IMR-90 (cell line): ENCODE results near the gene GABRB2. TPM values are rescaled to one million over a fixed set of nuclear protein-coding genes. Genes with fewer than 3 reads are reported as not detected.

ENCODE experiments used
- ATAC-seq: fragments of 200-7000 bp; cut with Tn5 transposase; 2 replicates; pipeline ENCODE4 v1.9.1; 2020; ENCODE audit warnings: low read depth, mild to moderate bottlenecking, moderate library complexity
- BruUV-seq: library from RNA; stranded (reverse); fragments of 400-500 nt; replicated peaks from 2 replicates; lab custom pipeline; 2021; lab: Mats Ljungman, UMichigan
- CTCF ChIA-PET: fragments of 300-600 bp; formaldehyde crosslinking; extraction: SDS; loops from one replicate; lab custom pipeline; 2021; ENCODE audit warnings: antibody characterized with exemption; lab: Yijun Ruan, JAX
- POLR2A ChIA-PET: fragments of 300-600 bp; sonication (Branson Sonifier 250); formaldehyde crosslinking; loops from one replicate; lab custom pipeline; 2022; ENCODE audit warnings: antibody characterized with exemption; ENCODE audit not compliant: unreplicated experiment; lab: Charles Lee
- DNase-seq: peaks from one replicate; pipeline ENCODE4 v3.0.0; 2013
- H2AFZ ChIP-seq: replicated peaks from 2 replicates; pipeline ENCODE3; 2013; ENCODE audit warnings: low read length, mild to moderate bottlenecking; ENCODE audit not compliant: poor library complexity
- H2AK5ac ChIP-seq: 2 replicates; pipeline ENCODE4 v1.6.1; 2013; ENCODE audit warnings: low read depth, low read length, inconsistent platforms
- H2AK9ac ChIP-seq: replicated peaks from 2 replicates; pipeline ENCODE3; 2013; ENCODE audit warnings: mild to moderate bottlenecking, low read depth, low read length, moderate library complexity; ENCODE audit not compliant: poor library complexity
- H2BK120ac ChIP-seq: 2 replicates; pipeline ENCODE4 v1.6.1; 2013; ENCODE audit warnings: low read depth, low read length, inconsistent platforms
- H2BK15ac ChIP-seq: 3 replicates; pipeline ENCODE4 v1.6.1; 2013; ENCODE audit warnings: low read depth, low read length, inconsistent platforms
- H2BK20ac ChIP-seq: 2 replicates; pipeline ENCODE4 v1.6.1; 2013; ENCODE audit warnings: low read depth, mild to moderate bottlenecking, inconsistent platforms, low read length, moderate library complexity
- H2BK5ac ChIP-seq: 2 replicates; pipeline ENCODE4 v1.6.1; 2013; ENCODE audit warnings: mild to moderate bottlenecking, low read depth, low read length, inconsistent platforms; ENCODE audit not compliant: poor library complexity, severe bottlenecking
- H3K14ac ChIP-seq: replicated peaks from 2 replicates; pipeline ENCODE4 v1.6.1; 2013; ENCODE audit warnings: low read depth, low read length, inconsistent platforms
- H3K18ac ChIP-seq: 2 replicates; pipeline ENCODE4 v1.6.1; 2013; ENCODE audit warnings: low read depth, low read length, control low read depth
- H3K23ac ChIP-seq: 2 replicates; pipeline ENCODE4 v1.6.1; 2013; ENCODE audit warnings: low read depth, low read length, inconsistent platforms
- H3K27ac ChIP-seq: 2 replicates; pipeline ENCODE4 v1.5.1; 2013; ENCODE audit warnings: mild to moderate bottlenecking, control low read depth, low read length; ENCODE audit not compliant: insufficient read depth
- H3K27me3 ChIP-seq: 2 replicates; pipeline ENCODE4 v1.6.1; 2013; ENCODE audit warnings: low read length; ENCODE audit not compliant: control insufficient read depth, insufficient read depth
- H3K36me3 ChIP-seq: 2 replicates; pipeline ENCODE4 v1.6.1; 2013; ENCODE audit warnings: low read length, mixed read lengths; ENCODE audit not compliant: control insufficient read depth, insufficient read depth
- H3K4ac ChIP-seq: 2 replicates; pipeline ENCODE4 v1.6.1; 2013; ENCODE audit warnings: low read depth, low read length, inconsistent platforms
- H3K4me1 ChIP-seq: 2 replicates; pipeline ENCODE4 v1.6.1; 2013; ENCODE audit warnings: low read length, mixed read lengths; ENCODE audit not compliant: control insufficient read depth, insufficient read depth
- H3K4me2 ChIP-seq: 2 replicates; pipeline ENCODE4 v1.6.1; 2013; ENCODE audit warnings: low read depth, mild to moderate bottlenecking, control low read depth, low read length, moderate library complexity
- H3K4me3 ChIP-seq: 2 replicates; pipeline ENCODE4 v1.5.1; 2013; ENCODE audit warnings: low read depth, mild to moderate bottlenecking, control low read depth, low read length, moderate library complexity; ENCODE audit not compliant: insufficient read depth
- H3K56ac ChIP-seq: 2 replicates; pipeline ENCODE4 v1.6.1; 2013; ENCODE audit warnings: low read length, inconsistent platforms; ENCODE audit not compliant: insufficient read depth; ENCODE audit errors: extremely low read depth
- H3K79me1 ChIP-seq, 2 experiments: 2 replicates each; pipeline ENCODE4 v1.6.1; 2013; ENCODE audit warnings: low read length in 2 of 2, inconsistent platforms in 1 of 2, low read depth in 1 of 2
- H3K9ac ChIP-seq: 2 replicates; pipeline ENCODE4 v1.6.1; 2013; ENCODE audit warnings: low read depth, low read length, control low read depth
- H3K9me1 ChIP-seq: 2 replicates; pipeline ENCODE4 v1.6.1; 2013; ENCODE audit warnings: low read length, inconsistent platforms; ENCODE audit not compliant: insufficient read depth
- H3K9me3 ChIP-seq: 2 replicates; pipeline ENCODE4 v1.6.1; 2013; ENCODE audit warnings: low read length; ENCODE audit not compliant: control insufficient read depth, insufficient read depth
- H4K20me1 ChIP-seq: 2 replicates; pipeline ENCODE4 v1.6.1; 2013; ENCODE audit warnings: low read length, inconsistent platforms; ENCODE audit not compliant: insufficient read depth
- H4K5ac ChIP-seq: 2 replicates; pipeline ENCODE4 v1.6.1; 2013; ENCODE audit warnings: mild to moderate bottlenecking, low read depth, low read length, control low read depth
- H4K8ac ChIP-seq, 2 experiments: 2 replicates each; pipeline ENCODE4 v1.6.1; 2013; ENCODE audit warnings: low read depth in 2 of 2, low read length in 2 of 2, control low read depth in 1 of 2, inconsistent platforms in 1 of 2
- H4K91ac ChIP-seq: 2 replicates; pipeline ENCODE4 v1.6.1; 2013; ENCODE audit warnings: low read depth, low read length, inconsistent platforms; ENCODE audit not compliant: insufficient read depth
- CEBPB ChIP-seq: IDR thresholded peaks from 2 replicates; pipeline ENCODE4 v1.6.1; 2012; ENCODE audit warnings: low read depth, low read length, improper control_type of control experiment
- MAZ ChIP-seq: IDR thresholded peaks from 2 replicates; pipeline ENCODE4 v1.6.1; 2012; ENCODE audit warnings: low read depth, mild to moderate bottlenecking, low read length, improper control_type of control experiment, moderate library complexity, borderline replicate concordance
- MXI1 ChIP-seq: IDR thresholded peaks from 2 replicates; pipeline ENCODE4 v1.6.1; 2012; ENCODE audit warnings: low read depth, mild to moderate bottlenecking, low read length, moderate library complexity, borderline replicate concordance
- RFX5 ChIP-seq: IDR thresholded peaks from 2 replicates; pipeline ENCODE4 v1.8.0; 2012; ENCODE audit warnings: low read depth, mild to moderate bottlenecking, low read length, moderate library complexity
- WGBS, 2 experiments: methylation state at CpG; one replicate each; pipeline versions ENCODE4 v1.1.5 to v1.1.7; 2013; ENCODE audit warnings: missing lambda C conversion rate in 2 of 2; ENCODE audit not compliant: insufficient read length in 1 of 2; ENCODE audit errors: extremely low coverage in 2 of 2; 5-methylcytosine and 5-hydroxymethylcytosine counted together
- dilution Hi-C: fragments of 300-500 bp; cut with HindIII; formaldehyde crosslinking; loops from one replicate; pipeline ENCODE4 v1.14.3; 2018; ENCODE audit warnings: low sequenced_read_pairs; ENCODE audit not compliant: unreplicated experiment
- in situ Hi-C: fragments of 300-500 bp; cut with MboI; formaldehyde crosslinking; loops from 3 replicates; pipeline ENCODE4 v1.14.3; 2019; ENCODE audit warnings: low sequenced_read_pairs, inconsistent platforms, mixed read lengths
- intact Hi-C: fragments of 100-400 bp; cut with micrococcal nuclease; formaldehyde crosslinking; loops from 2 replicates; pipeline ENCODE4 v1.10.0; 2022
- polyA plus RNA-seq, 3 experiments: library from polyadenylated mRNA; depleted of rRNA; stranded (reverse); fragments of >200 nt; gene quantifications; 2 replicates each; pipeline ENCODE4 v1.2.3, GENCODE V29; 2012; ENCODE audit warnings: low replicate concordance in 1 of 3
- total RNA-seq: library from RNA; depleted of rRNA; stranded (reverse); fragments of >200 nt; gene quantifications from 2 replicates; pipeline ENCODE4 v1.2.3, GENCODE V29; 2012

GABRB2 gene
- total and polyA plus RNA-seq, 2 of the 4 experiments (the other 2 are of a cell fraction) = not detected

GRCh38 chr5:161344234-161344633, 202.3 kb downstream of the GABRB2 start:
- Histone ChIP-seq H3K36me3 (no peaks in the 10 kb centered on the region), H2BK20ac (no peak overlapping the region), H3K27ac (no peak overlapping the region), H3K79me1 (no peaks in the 10 kb centered on the region), H3K4me2 (no peak overlapping the region), H3K4ac (no peak overlapping the region), H3K56ac (no peak overlapping the region), H3K4me3 (no peak overlapping the region), H2BK120ac (no peak overlapping the region), H2AK5ac (no peak overlapping the region), H2AK9ac (no peak overlapping the region), H4K91ac (no peak overlapping the region), H3K9me1 (no peaks in the 10 kb centered on the region), H2BK5ac (no peak overlapping the region), H3K9ac (no peak overlapping the region), H2AFZ (no peak overlapping the region), H4K8ac (no peak overlapping the region), H3K23ac (no peak overlapping the region), H3K14ac (no peak overlapping the region), H4K20me1 (no peaks in the 10 kb centered on the region), H3K9me3 (no peaks in the 10 kb centered on the region), H3K4me1 (no peaks in the 10 kb centered on the region), H2BK15ac (no peak overlapping the region), H4K5ac (no peak overlapping the region), H3K27me3 (no peaks in the 10 kb centered on the region), H3K18ac (no peak overlapping the region)
- POLR2A ChIA-PET = no interaction called here
- TF ChIP-seq RFX5 (no peak), MXI1 (no peak), MAZ (no peak), CEBPB (no peak)
- CTCF ChIA-PET = no interaction called here
- no CpG with 5 or more reads among the region's 2 CpGs for WGBS, 2 experiments
- DNase-seq = no peak
- BruUV-seq = no TSS peak
- in situ Hi-C loops (no loop called here), dilution Hi-C loops (no loop called here), intact Hi-C loops (no loop called here)
- ATAC-seq = no peak
